Posterior cingulate gyrus (tissue), 11 donors: ENCODE results near the gene HMCN2.

Experiments used
- DNase-seq, 10 donors: peaks; one replicate each; pipeline versions ENCODE4 v3.0.0 to v3.0.0-alpha.2; 2020 to 2021; ENCODE audit warnings: mixed read lengths in 3 of 10
- intact Hi-C: fragments of 100-400 bp; cut with DNase I; formaldehyde crosslinking; loops from one replicate; pipeline ENCODE4 v1.15.1; 2023

Gene HMCN2

GRCh38 chr9:130454096-130454811 lies 188.7 kb downstream of the HMCN2 start:
- intact Hi-C loops, result no loop called here
- no peak for DNase-seq

- intact Hi-C loops, result no loop called here
Measured at GRCh38 chr9:130454812-130455325, 189.3 kb downstream of the HMCN2 start.

GRCh38 chr9:130458027-130458803 lies 192.7 kb downstream of the HMCN2 start:
- intact Hi-C loops, result no loop called here
- DNase-seq, result no peak

More at GRCh38 chr9:130454812-130455325, 189.3 kb downstream of the HMCN2 start:
- no peak for DNase-seq

- intact Hi-C loops, result no loop called here
- no peak for DNase-seq
Measured at GRCh38 chr9:130458804-130459067, 193.2 kb downstream of the HMCN2 start.

GRCh38 chr9:130459151-130459550 lies 193.6 kb downstream of the HMCN2 start:
- intact Hi-C loops, result no loop called here
- no peak for DNase-seq

- intact Hi-C loops, result no loop called here
- DNase-seq, result no peak
Measured at GRCh38 chr9:130459941-130460669, 194.5 kb downstream of the HMCN2 start.

GRCh38 chr9:130461218-130461630 lies 195.7 kb downstream of the HMCN2 start:
- peak in 9 of 10 donors; percentile 29 to 94 (median 71) for DNase-seq
- intact Hi-C loops, result loop anchor here (1.0 kb wide), 1 partner anchor 221 kb away; no protein-coding TSS in a partner anchor

GRCh38 chr9:130461731-130462130 lies 196.2 kb downstream of the HMCN2 start:
- intact Hi-C loops, result loop anchor here (1.0 kb wide), 1 partner anchor 221 kb away; no protein-coding TSS in a partner anchor
- DNase-seq, result no peak

- intact Hi-C loops, result no loop called here
Measured at GRCh38 chr9:130462685-130463540, 197.4 kb downstream of the HMCN2 start.

GRCh38 chr9:130463763-130464745 lies 198.5 kb downstream of the HMCN2 start:
- intact Hi-C loops, result no loop called here
- DNase-seq, result peak in 1 of 10 donors; percentile 65

More at GRCh38 chr9:130462685-130463540, 197.4 kb downstream of the HMCN2 start:
- peak in 1 of 10 donors; percentile 72 for DNase-seq

GRCh38 chr9:130465383-130466096 lies 200.0 kb downstream of the HMCN2 start:
- intact Hi-C loops, result no loop called here
- no peak for DNase-seq

GRCh38 chr9:130466537-130467217 lies 201.1 kb downstream of the HMCN2 start:
- no peak for DNase-seq
- intact Hi-C loops, result no loop called here

GRCh38 chr9:130467316-130467715 lies 201.8 kb downstream of the HMCN2 start:
- intact Hi-C loops, result no loop called here
- DNase-seq, result no peak

GRCh38 chr9:130468566-130468965 lies 203.0 kb downstream of the HMCN2 start:
- DNase-seq, result no peak
- intact Hi-C loops, result no loop called here

GRCh38 chr9:130470269-130470668 lies 204.7 kb downstream of the HMCN2 start:
- intact Hi-C loops, result loop anchor here (10.0 kb wide), 1 partner anchor 105 kb away; the partner anchor contains the start of gene FUBP3
- DNase-seq, result no peak

- intact Hi-C loops, result loop anchor here (10.0 kb wide), 1 partner anchor 104 kb away; the partner anchor contains the start of gene FUBP3
- no peak for DNase-seq
Measured at GRCh38 chr9:130470950-130471349, 205.4 kb downstream of the HMCN2 start.

- no peak for DNase-seq
- intact Hi-C loops, result loop anchor here (10.0 kb wide), 1 partner anchor 103 kb away; the partner anchor contains the start of gene FUBP3
Measured at GRCh38 chr9:130471411-130472183, 206.0 kb downstream of the HMCN2 start.
